OCI-LY3 (cell line): ENCODE measurements around the gene OR8K1.

Experiments used
- H2AFZ ChIP-seq: fragments of 200-600, 300-600 bp; shearing (Covaris generic); 2 replicates; pipeline ENCODE4 v1.6.0; 2014; ENCODE audit warnings: antibody characterized with exemption, low read depth, low read length
- H3K27ac ChIP-seq: fragments of 200-600, 300-600 bp; sonication (generic); 2 replicates; pipeline ENCODE4 v1.5.1; 2014; ENCODE audit warnings: mild to moderate bottlenecking, low read length, moderate library complexity, mixed read lengths
- H3K27me3 ChIP-seq: fragments of 200-600, 300-600 bp; sonication (generic); 2 replicates; pipeline ENCODE4 v1.6.1; 2014; ENCODE audit warnings: low read depth, low read length, mixed read lengths
- H3K36me3 ChIP-seq: fragments of 200-600, 300-600 bp; sonication (generic); replicated peaks from 2 replicates; pipeline ENCODE3; 2014; ENCODE audit warnings: low read depth, low read length, mixed read lengths
- H3K4me1 ChIP-seq: fragments of 300-600, 200-600 bp; sonication (generic); 2 replicates; pipeline ENCODE4 v1.6.1; 2014; ENCODE audit warnings: low read length, mixed read lengths
- H3K4me2 ChIP-seq: fragments of 200-600, 300-600 bp; sonication (generic); 2 replicates; pipeline ENCODE4 v1.6.1; 2014; ENCODE audit warnings: low read length, mixed read lengths
- H3K4me3 ChIP-seq: fragments of 300-600, 200-600 bp; sonication (generic); 2 replicates; pipeline ENCODE4 v1.5.1; 2014; ENCODE audit warnings: antibody characterized with exemption, mild to moderate bottlenecking, low read length, moderate library complexity
- H3K79me2 ChIP-seq: fragments of 300-600, 200-600 bp; shearing (Covaris generic); 2 replicates; pipeline ENCODE4 v1.6.1; 2014; ENCODE audit warnings: mild to moderate bottlenecking, low read length, mixed read lengths
- H3K9ac ChIP-seq: fragments of 300-600, 200-600 bp; shearing (Covaris generic); 2 replicates; pipeline ENCODE4 v1.6.0; 2014; ENCODE audit warnings: mild to moderate bottlenecking, low read length, moderate library complexity
- H3K9me3 ChIP-seq: fragments of 200-600, 300-600 bp; shearing (Covaris generic); 2 replicates; pipeline ENCODE4 v1.6.1; 2014; ENCODE audit warnings: low read length, mixed read lengths; ENCODE audit not compliant: insufficient read depth
- H4K20me1 ChIP-seq: fragments of 200-600, 300-600 bp; sonication (generic); 2 replicates; pipeline ENCODE4 v1.6.1; 2016; ENCODE audit warnings: low read length, mixed read lengths; ENCODE audit not compliant: insufficient read depth
- CTCF ChIP-seq: fragments of 200-600, 300-600 bp; sonication (generic); IDR thresholded peaks from 2 replicates; pipeline ENCODE4 v1.5.1; 2014; ENCODE audit warnings: antibody characterized with exemption, low read length, low read depth
- EZH2phosphoT487 ChIP-seq: fragments of 200-600 bp; shearing (Covaris generic); IDR thresholded peaks from 2 replicates; pipeline ENCODE4 v1.6.1; 2018; ENCODE audit warnings: antibody characterized with exemption, mixed run types, low read depth

Gene OR8K1

GRCh38 chr11:56331861-56332491 lies 13.9 kb upstream of the OR8K1 start:
- no peak overlapping the region for H3K27ac ChIP-seq
- TF ChIP-seq CTCF: no peak
- no peak for TF ChIP-seq EZH2phosphoT487
- H4K20me1 ChIP-seq: no peaks in the 10 kb centered on the region
- H3K9me3 ChIP-seq: no peaks in the 10 kb centered on the region
- H3K36me3 ChIP-seq: no peaks in the 10 kb centered on the region
- H3K4me3 ChIP-seq: no peak overlapping the region
- no peaks in the 10 kb centered on the region for H3K4me1 ChIP-seq
- H3K27me3 ChIP-seq: no peaks in the 10 kb centered on the region
- no peak overlapping the region for H2AFZ ChIP-seq
- no peaks in the 10 kb centered on the region for H3K79me2 ChIP-seq
- H3K9ac ChIP-seq: no peak overlapping the region
- no peak overlapping the region for H3K4me2 ChIP-seq

GRCh38 chr11:56333156-56333555 lies 12.7 kb upstream of the OR8K1 start:
- H3K4me1 ChIP-seq: no peaks in the 10 kb centered on the region
- no peak overlapping the region for H3K9ac ChIP-seq
- H2AFZ ChIP-seq: no peak overlapping the region
- no peaks in the 10 kb centered on the region for H3K79me2 ChIP-seq
- TF ChIP-seq CTCF: no peak
- TF ChIP-seq EZH2phosphoT487: no peak
- H3K4me3 ChIP-seq: no peak overlapping the region
- no peak overlapping the region for H3K27ac ChIP-seq
- H3K27me3 ChIP-seq: no peaks in the 10 kb centered on the region
- H4K20me1 ChIP-seq: no peaks in the 10 kb centered on the region
- H3K36me3 ChIP-seq: no peaks in the 10 kb centered on the region
- no peaks in the 10 kb centered on the region for H3K9me3 ChIP-seq
- H3K4me2 ChIP-seq: no peak overlapping the region

GRCh38 chr11:56340289-56340688 lies 5.5 kb upstream of the OR8K1 start:
- no peaks in the 10 kb centered on the region for H3K4me1 ChIP-seq

GRCh38 chr11:56353991-56354390 lies 8.2 kb downstream of the OR8K1 start, which contains the start of gene OR8J1:
Gene OR8J1 (plus strand): TSS chr11:56354291. CDS start chr11:56360247, 5,956 bp downstream.
- no peaks in the 10 kb centered on the region for H3K9me3 ChIP-seq
- H3K79me2 ChIP-seq: no peaks in the 10 kb centered on the region
- no peaks in the 10 kb centered on the region for H4K20me1 ChIP-seq
- TF ChIP-seq EZH2phosphoT487: no peak
- TF ChIP-seq CTCF: no peak
- no peaks in the 10 kb centered on the region for H3K36me3 ChIP-seq
- no peak within 1 kb of the TSS for H2AFZ ChIP-seq
- H3K27ac ChIP-seq: no peak within 1 kb of the TSS
- no peak within 1 kb of the TSS for H3K4me3 ChIP-seq
- no peaks in the 10 kb centered on the region for H3K4me1 ChIP-seq
- no peak within 1 kb of the TSS for H3K4me2 ChIP-seq
- H3K27me3 ChIP-seq: no peaks in the 10 kb centered on the region
- H3K9ac ChIP-seq: no peak within 1 kb of the TSS

More at GRCh38 chr11:56340289-56340688, 5.5 kb upstream of the OR8K1 start:
- no peaks in the 10 kb centered on the region for H3K27me3 ChIP-seq
- no peaks in the 10 kb centered on the region for H3K9me3 ChIP-seq
- H3K36me3 ChIP-seq: no peaks in the 10 kb centered on the region
- no peaks in the 10 kb centered on the region for H3K79me2 ChIP-seq
- no peak overlapping the region for H3K4me3 ChIP-seq
- H2AFZ ChIP-seq: no peak overlapping the region
- H3K27ac ChIP-seq: no peak overlapping the region
- H3K4me2 ChIP-seq: no peak overlapping the region
- H4K20me1 ChIP-seq: no peaks in the 10 kb centered on the region
- no peak for TF ChIP-seq CTCF
- no peak for TF ChIP-seq EZH2phosphoT487
- no peak overlapping the region for H3K9ac ChIP-seq
